IMR-90 (cell line): Measurements from ENCODE around the gene MFNG. TPM values are rescaled to one million over a fixed set of nuclear protein-coding genes. Genes with fewer than 3 reads are reported as not detected.

Experiments used
- ATAC-seq: fragments of 200-7000 bp; cut with Tn5 transposase; 2 replicates; pipeline ENCODE4 v1.9.1; 2020; ENCODE audit warnings: low read depth, mild to moderate bottlenecking, moderate library complexity
- BruUV-seq: library from RNA; stranded (reverse); fragments of 400-500 nt; replicated peaks from 2 replicates; lab custom pipeline; 2021; lab: Mats Ljungman, UMichigan
- CTCF ChIA-PET: fragments of 300-600 bp; formaldehyde crosslinking; extraction: SDS; loops from one replicate; lab custom pipeline; 2021; ENCODE audit warnings: antibody characterized with exemption; lab: Yijun Ruan, JAX
- POLR2A ChIA-PET: fragments of 300-600 bp; sonication (Branson Sonifier 250); formaldehyde crosslinking; loops from one replicate; lab custom pipeline; 2022; ENCODE audit warnings: antibody characterized with exemption; ENCODE audit not compliant: unreplicated experiment; lab: Charles Lee
- DNase-seq: peaks from one replicate; pipeline ENCODE4 v3.0.0; 2013
- H2AFZ ChIP-seq: replicated peaks from 2 replicates; pipeline ENCODE3; 2013; ENCODE audit warnings: low read length, mild to moderate bottlenecking; ENCODE audit not compliant: poor library complexity
- H2AK5ac ChIP-seq: 2 replicates; pipeline ENCODE4 v1.6.1; 2013; ENCODE audit warnings: low read depth, low read length, inconsistent platforms
- H2AK9ac ChIP-seq: replicated peaks from 2 replicates; pipeline ENCODE3; 2013; ENCODE audit warnings: mild to moderate bottlenecking, low read depth, low read length, moderate library complexity; ENCODE audit not compliant: poor library complexity
- H2BK120ac ChIP-seq: 2 replicates; pipeline ENCODE4 v1.6.1; 2013; ENCODE audit warnings: low read depth, low read length, inconsistent platforms
- H2BK15ac ChIP-seq: 3 replicates; pipeline ENCODE4 v1.6.1; 2013; ENCODE audit warnings: low read depth, low read length, inconsistent platforms
- H2BK20ac ChIP-seq: 2 replicates; pipeline ENCODE4 v1.6.1; 2013; ENCODE audit warnings: low read depth, mild to moderate bottlenecking, inconsistent platforms, low read length, moderate library complexity
- H2BK5ac ChIP-seq: 2 replicates; pipeline ENCODE4 v1.6.1; 2013; ENCODE audit warnings: mild to moderate bottlenecking, low read depth, low read length, inconsistent platforms; ENCODE audit not compliant: poor library complexity, severe bottlenecking
- H3K14ac ChIP-seq: replicated peaks from 2 replicates; pipeline ENCODE4 v1.6.1; 2013; ENCODE audit warnings: low read depth, low read length, inconsistent platforms
- H3K18ac ChIP-seq: 2 replicates; pipeline ENCODE4 v1.6.1; 2013; ENCODE audit warnings: low read depth, low read length, control low read depth
- H3K23ac ChIP-seq: 2 replicates; pipeline ENCODE4 v1.6.1; 2013; ENCODE audit warnings: low read depth, low read length, inconsistent platforms
- H3K27ac ChIP-seq: 2 replicates; pipeline ENCODE4 v1.5.1; 2013; ENCODE audit warnings: mild to moderate bottlenecking, control low read depth, low read length; ENCODE audit not compliant: insufficient read depth
- H3K27me3 ChIP-seq: 2 replicates; pipeline ENCODE4 v1.6.1; 2013; ENCODE audit warnings: low read length; ENCODE audit not compliant: control insufficient read depth, insufficient read depth
- H3K36me3 ChIP-seq: 2 replicates; pipeline ENCODE4 v1.6.1; 2013; ENCODE audit warnings: low read length, mixed read lengths; ENCODE audit not compliant: control insufficient read depth, insufficient read depth
- H3K4ac ChIP-seq: 2 replicates; pipeline ENCODE4 v1.6.1; 2013; ENCODE audit warnings: low read depth, low read length, inconsistent platforms
- H3K4me1 ChIP-seq: 2 replicates; pipeline ENCODE4 v1.6.1; 2013; ENCODE audit warnings: low read length, mixed read lengths; ENCODE audit not compliant: control insufficient read depth, insufficient read depth
- H3K4me2 ChIP-seq: 2 replicates; pipeline ENCODE4 v1.6.1; 2013; ENCODE audit warnings: low read depth, mild to moderate bottlenecking, control low read depth, low read length, moderate library complexity
- H3K4me3 ChIP-seq: 2 replicates; pipeline ENCODE4 v1.5.1; 2013; ENCODE audit warnings: low read depth, mild to moderate bottlenecking, control low read depth, low read length, moderate library complexity; ENCODE audit not compliant: insufficient read depth
- H3K56ac ChIP-seq: 2 replicates; pipeline ENCODE4 v1.6.1; 2013; ENCODE audit warnings: low read length, inconsistent platforms; ENCODE audit not compliant: insufficient read depth; ENCODE audit errors: extremely low read depth
- H3K79me1 ChIP-seq, 2 experiments: 2 replicates each; pipeline ENCODE4 v1.6.1; 2013; ENCODE audit warnings: low read length in 2 of 2, inconsistent platforms in 1 of 2, low read depth in 1 of 2
- H3K9ac ChIP-seq: 2 replicates; pipeline ENCODE4 v1.6.1; 2013; ENCODE audit warnings: low read depth, low read length, control low read depth
- H3K9me1 ChIP-seq: 2 replicates; pipeline ENCODE4 v1.6.1; 2013; ENCODE audit warnings: low read length, inconsistent platforms; ENCODE audit not compliant: insufficient read depth
- H3K9me3 ChIP-seq: 2 replicates; pipeline ENCODE4 v1.6.1; 2013; ENCODE audit warnings: low read length; ENCODE audit not compliant: control insufficient read depth, insufficient read depth
- H4K20me1 ChIP-seq: 2 replicates; pipeline ENCODE4 v1.6.1; 2013; ENCODE audit warnings: low read length, inconsistent platforms; ENCODE audit not compliant: insufficient read depth
- H4K5ac ChIP-seq: 2 replicates; pipeline ENCODE4 v1.6.1; 2013; ENCODE audit warnings: mild to moderate bottlenecking, low read depth, low read length, control low read depth
- H4K8ac ChIP-seq, 2 experiments: 2 replicates each; pipeline ENCODE4 v1.6.1; 2013; ENCODE audit warnings: low read depth in 2 of 2, low read length in 2 of 2, control low read depth in 1 of 2, inconsistent platforms in 1 of 2
- H4K91ac ChIP-seq: 2 replicates; pipeline ENCODE4 v1.6.1; 2013; ENCODE audit warnings: low read depth, low read length, inconsistent platforms; ENCODE audit not compliant: insufficient read depth
- BHLHE40 ChIP-seq: fragments of 150-350 bp; IDR thresholded peaks from 2 replicates; pipeline ENCODE4 v1.6.1; 2016; ENCODE audit warnings: mild to moderate bottlenecking, low read depth, low read length
- CEBPB ChIP-seq: IDR thresholded peaks from 2 replicates; pipeline ENCODE4 v1.6.1; 2012; ENCODE audit warnings: low read depth, low read length, improper control_type of control experiment
- CHD1 ChIP-seq: IDR thresholded peaks from 2 replicates; pipeline ENCODE4 v1.6.1; 2012; ENCODE audit warnings: low read depth, low read length, improper control_type of control experiment
- ELK1 ChIP-seq: fragments of 150-350 bp; IDR thresholded peaks from 2 replicates; pipeline ENCODE4 v1.6.1; 2016; ENCODE audit warnings: low read depth, mild to moderate bottlenecking, low read length, moderate library complexity, borderline replicate concordance
- FOS ChIP-seq: fragments of 150-350 bp; IDR thresholded peaks from 2 replicates; pipeline ENCODE4 v1.6.1; 2016; ENCODE audit warnings: low read depth, low read length
- MAFK ChIP-seq: IDR thresholded peaks from 2 replicates; pipeline ENCODE4 v1.6.1; 2012; ENCODE audit warnings: low read depth, low read length, improper control_type of control experiment
- NFE2L2 ChIP-seq: fragments of 150-350 bp; IDR thresholded peaks from 2 replicates; pipeline ENCODE4 v1.6.1; 2016; ENCODE audit warnings: low read depth, mild to moderate bottlenecking, low read length
- POLR2A ChIP-seq: IDR thresholded peaks from 2 replicates; pipeline ENCODE4 v1.6.1; 2012; ENCODE audit warnings: mild to moderate bottlenecking, low read depth, low read length
- RCOR1 ChIP-seq: IDR thresholded peaks from 2 replicates; pipeline ENCODE4 v1.6.1; 2012; ENCODE audit warnings: mild to moderate bottlenecking, low read length, improper control_type of control experiment; ENCODE audit not compliant: insufficient replicate concordance
- WGBS, 2 experiments: methylation state at CpG; one replicate each; pipeline versions ENCODE4 v1.1.5 to v1.1.7; 2013; ENCODE audit warnings: missing lambda C conversion rate in 2 of 2; ENCODE audit not compliant: insufficient read length in 1 of 2; ENCODE audit errors: extremely low coverage in 2 of 2; 5-methylcytosine and 5-hydroxymethylcytosine counted together
- dilution Hi-C: fragments of 300-500 bp; cut with HindIII; formaldehyde crosslinking; loops from one replicate; pipeline ENCODE4 v1.14.3; 2018; ENCODE audit warnings: low sequenced_read_pairs; ENCODE audit not compliant: unreplicated experiment
- in situ Hi-C: fragments of 300-500 bp; cut with MboI; formaldehyde crosslinking; loops from 3 replicates; pipeline ENCODE4 v1.14.3; 2019; ENCODE audit warnings: low sequenced_read_pairs, inconsistent platforms, mixed read lengths
- intact Hi-C: fragments of 100-400 bp; cut with micrococcal nuclease; formaldehyde crosslinking; loops from 2 replicates; pipeline ENCODE4 v1.10.0; 2022
- polyA plus RNA-seq, 3 experiments: library from polyadenylated mRNA; depleted of rRNA; stranded (reverse); fragments of >200 nt; gene quantifications; 2 replicates each; pipeline ENCODE4 v1.2.3, GENCODE V29; 2012; ENCODE audit warnings: low replicate concordance in 1 of 3
- total RNA-seq: library from RNA; depleted of rRNA; stranded (reverse); fragments of >200 nt; gene quantifications from 2 replicates; pipeline ENCODE4 v1.2.3, GENCODE V29; 2012
- TF ChIP-seq, protein P1 (sequence below): conservative IDR thresholded peaks from 2 replicates; pipeline ENCODE4 v1.5.1; 2012; ENCODE audit warnings: mild to moderate bottlenecking, low read depth, low read length, improper control_type of control experiment
- TF ChIP-seq, protein P2 (sequence below): fragments of 150-350 bp; IDR thresholded peaks from 2 replicates; pipeline ENCODE4 v1.6.1; 2017; ENCODE audit warnings: mild to moderate bottlenecking, antibody characterized with exemption, low read length, low read depth

The MFNG gene
- total and polyA plus RNA-seq, 2 of the 4 experiments (the other 2 are of a cell fraction), result 0.15 TPM; not detected in 1

DNA sequence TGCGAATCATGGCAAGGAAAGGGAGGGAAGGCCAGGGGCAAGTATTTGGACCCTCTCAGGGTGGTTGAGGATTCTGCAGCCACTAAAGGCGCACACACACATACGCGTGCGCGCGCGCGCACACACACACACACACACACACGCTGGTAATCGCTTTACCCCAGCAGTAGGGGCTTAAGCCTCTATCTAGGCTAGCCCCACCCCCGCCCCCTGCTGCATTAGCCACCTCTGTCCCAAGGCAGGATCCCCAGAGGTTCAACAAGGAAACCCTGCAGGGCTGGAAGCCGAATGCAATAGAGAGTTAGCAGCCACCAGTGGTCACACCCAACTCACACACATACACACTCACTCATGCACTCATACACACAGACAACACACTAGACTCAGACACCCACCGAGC, 30.3 kb downstream of the MFNG start (continued):
- TF ChIP-seq FOS, result no peak

- Histone ChIP-seq H3K4me2 (peak overlapping the region; percentile 56), H3K9ac (no peak overlapping the region), H3K18ac (peak overlapping the region; percentile 19; the same call in 1 of the 2 replicates), H3K79me1 (peaks cover 0 to 3% of the 10 kb centered on the region in 2 experiments; a peak in 1 of 4 replicates), H2BK5ac (peak overlapping the region; percentile 85), H2AK5ac (peak overlapping the region; percentile 89), H4K20me1 (no peaks in the 10 kb centered on the region), H3K9me3 (no peaks in the 10 kb centered on the region), H3K4me1 (peaks cover 17% of the 10 kb centered on the region), H2AFZ (peak overlapping the region; percentile 81), H4K5ac (peak overlapping the region; percentile 11; the same call in 1 of the 2 replicates), H2AK9ac (peak overlapping the region; percentile 78), H4K8ac (peak overlapping the region; percentile 46 to 80), H3K27ac (peak overlapping the region; percentile 52), H3K4me3 (no peak overlapping the region), H3K36me3 (no peaks in the 10 kb centered on the region), H3K56ac (peak overlapping the region; percentile 63), H3K27me3 (peaks cover 4% of the 10 kb centered on the region; the same call in 1 of the 2 replicates), H3K9me1 (peaks cover 14% of the 10 kb centered on the region), H3K23ac (peak overlapping the region; percentile 59), H2BK15ac (peak overlapping the region; percentile 63; the same call in 2 of the 3 replicates), H2BK20ac (peak overlapping the region; percentile 90), H3K14ac (peak overlapping the region; percentile 80), H3K4ac (peak overlapping the region; percentile 90), H2BK120ac (peak overlapping the region; percentile 89), H4K91ac (peak overlapping the region; percentile 91)
- CTCF ChIA-PET, result interaction anchor here (0.5 to 1.1 kb wide), 2 partner anchors 59 to 137 kb away, joined by 4 read pairs; no protein-coding TSS in a partner anchor
- intact Hi-C loops, result loop anchor here (1.0 to 5.0 kb wide), 2 partner anchors 23 to 378 kb away; no protein-coding TSS in a partner anchor
- dilution Hi-C loops, result no loop called here
- BruUV-seq, result no TSS peak
- WGBS, 2 experiments, result 13% methylated on average over 9 of the region's 21 CpGs; no CpG with 5 or more reads in 1 of the 2 experiments
- in situ Hi-C loops, result loop anchor here (5.0 kb wide), 1 partner anchor 138 kb away; no protein-coding TSS in a partner anchor
- DNase-seq, result peak; percentile 89
- peak; percentile 78 for ATAC-seq
- POLR2A ChIA-PET, result no interaction called here
- peak; percentile 75 for TF ChIP-seq NFE2L2
- TF ChIP-seq, protein P1, sequence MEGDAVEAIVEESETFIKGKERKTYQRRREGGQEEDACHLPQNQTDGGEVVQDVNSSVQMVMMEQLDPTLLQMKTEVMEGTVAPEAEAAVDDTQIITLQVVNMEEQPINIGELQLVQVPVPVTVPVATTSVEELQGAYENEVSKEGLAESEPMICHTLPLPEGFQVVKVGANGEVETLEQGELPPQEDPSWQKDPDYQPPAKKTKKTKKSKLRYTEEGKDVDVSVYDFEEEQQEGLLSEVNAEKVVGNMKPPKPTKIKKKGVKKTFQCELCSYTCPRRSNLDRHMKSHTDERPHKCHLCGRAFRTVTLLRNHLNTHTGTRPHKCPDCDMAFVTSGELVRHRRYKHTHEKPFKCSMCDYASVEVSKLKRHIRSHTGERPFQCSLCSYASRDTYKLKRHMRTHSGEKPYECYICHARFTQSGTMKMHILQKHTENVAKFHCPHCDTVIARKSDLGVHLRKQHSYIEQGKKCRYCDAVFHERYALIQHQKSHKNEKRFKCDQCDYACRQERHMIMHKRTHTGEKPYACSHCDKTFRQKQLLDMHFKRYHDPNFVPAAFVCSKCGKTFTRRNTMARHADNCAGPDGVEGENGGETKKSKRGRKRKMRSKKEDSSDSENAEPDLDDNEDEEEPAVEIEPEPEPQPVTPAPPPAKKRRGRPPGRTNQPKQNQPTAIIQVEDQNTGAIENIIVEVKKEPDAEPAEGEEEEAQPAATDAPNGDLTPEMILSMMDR, result no peak
- no peak for TF ChIP-seq CHD1
- TF ChIP-seq BHLHE40, result peak; percentile 84
- TF ChIP-seq POLR2A, result no peak; the same call in 1 of the 2 replicates
- no peak for TF ChIP-seq MAFK
- TF ChIP-seq RCOR1, result no peak
- peak; percentile 76 for TF ChIP-seq CEBPB
- TF ChIP-seq, protein P2, sequence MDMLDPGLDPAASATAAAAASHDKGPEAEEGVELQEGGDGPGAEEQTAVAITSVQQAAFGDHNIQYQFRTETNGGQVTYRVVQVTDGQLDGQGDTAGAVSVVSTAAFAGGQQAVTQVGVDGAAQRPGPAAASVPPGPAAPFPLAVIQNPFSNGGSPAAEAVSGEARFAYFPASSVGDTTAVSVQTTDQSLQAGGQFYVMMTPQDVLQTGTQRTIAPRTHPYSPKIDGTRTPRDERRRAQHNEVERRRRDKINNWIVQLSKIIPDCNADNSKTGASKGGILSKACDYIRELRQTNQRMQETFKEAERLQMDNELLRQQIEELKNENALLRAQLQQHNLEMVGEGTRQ, result peak; percentile 15; the same call in 1 of the 2 replicates
- TF ChIP-seq ELK1, result no peak
- peak; percentile 91 for TF ChIP-seq FOS
These were observed 31.1 kb downstream of the MFNG start for GRCh38 chr22:37454857-37455686.
